ENCODE results near the gene CTNNBL1. TPM values are rescaled to one million over a fixed set of nuclear protein-coding genes. Genes with fewer than 3 reads are reported as not detected.

The CTNNBL1 gene
- total RNA-seq, 1 donor, result 23.3 TPM

DNA sequence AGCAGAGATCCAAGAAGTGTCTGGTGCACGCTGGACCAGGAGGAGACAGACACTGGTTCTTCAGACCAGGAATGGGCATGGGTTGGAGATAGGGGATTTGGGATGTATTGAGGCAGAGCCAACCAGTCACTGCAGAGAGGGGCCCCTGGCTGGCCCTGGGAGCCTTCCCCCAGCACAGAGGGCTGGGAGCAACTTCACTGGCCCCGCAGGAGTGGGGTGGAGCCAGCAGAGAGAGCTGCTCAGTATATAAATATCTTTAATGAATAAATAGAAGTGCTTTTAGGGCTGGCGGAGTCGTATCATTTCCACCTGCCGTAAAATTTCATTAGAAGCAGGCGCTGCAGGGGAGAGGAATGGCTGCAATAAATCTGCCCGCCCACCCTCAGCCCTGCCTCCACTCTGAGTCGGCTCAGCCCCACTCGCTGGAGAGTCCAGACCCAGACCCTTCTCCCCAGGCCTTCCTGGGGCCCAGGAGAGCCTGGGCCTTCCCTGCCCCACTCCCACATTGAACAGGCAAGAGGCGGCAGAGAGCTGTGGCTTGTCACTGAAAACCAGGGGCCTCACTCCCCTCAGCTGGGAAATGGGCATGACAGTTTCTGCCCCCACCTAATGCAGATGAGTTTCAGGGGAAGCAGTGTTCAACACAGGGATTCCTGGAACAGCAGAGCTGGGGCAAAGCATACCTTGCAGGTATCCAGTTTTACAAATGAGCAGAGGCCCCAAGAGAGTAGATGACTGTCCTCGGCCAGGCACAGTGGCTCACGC, 185.2 kb downstream of the CTNNBL1 start:
- TF ChIP-seq, protein P1, sequence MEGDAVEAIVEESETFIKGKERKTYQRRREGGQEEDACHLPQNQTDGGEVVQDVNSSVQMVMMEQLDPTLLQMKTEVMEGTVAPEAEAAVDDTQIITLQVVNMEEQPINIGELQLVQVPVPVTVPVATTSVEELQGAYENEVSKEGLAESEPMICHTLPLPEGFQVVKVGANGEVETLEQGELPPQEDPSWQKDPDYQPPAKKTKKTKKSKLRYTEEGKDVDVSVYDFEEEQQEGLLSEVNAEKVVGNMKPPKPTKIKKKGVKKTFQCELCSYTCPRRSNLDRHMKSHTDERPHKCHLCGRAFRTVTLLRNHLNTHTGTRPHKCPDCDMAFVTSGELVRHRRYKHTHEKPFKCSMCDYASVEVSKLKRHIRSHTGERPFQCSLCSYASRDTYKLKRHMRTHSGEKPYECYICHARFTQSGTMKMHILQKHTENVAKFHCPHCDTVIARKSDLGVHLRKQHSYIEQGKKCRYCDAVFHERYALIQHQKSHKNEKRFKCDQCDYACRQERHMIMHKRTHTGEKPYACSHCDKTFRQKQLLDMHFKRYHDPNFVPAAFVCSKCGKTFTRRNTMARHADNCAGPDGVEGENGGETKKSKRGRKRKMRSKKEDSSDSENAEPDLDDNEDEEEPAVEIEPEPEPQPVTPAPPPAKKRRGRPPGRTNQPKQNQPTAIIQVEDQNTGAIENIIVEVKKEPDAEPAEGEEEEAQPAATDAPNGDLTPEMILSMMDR (IDR thresholded peaks at IDR 0.05; ENCODE audit: insufficient read depth, low read depth, low read length), result no peak
- no peak for DNase-seq (ENCODE audit: low read depth)
- no peak overlapping the region for H3K4me3 ChIP-seq (ENCODE audit: low read depth, low read length)

DNA sequence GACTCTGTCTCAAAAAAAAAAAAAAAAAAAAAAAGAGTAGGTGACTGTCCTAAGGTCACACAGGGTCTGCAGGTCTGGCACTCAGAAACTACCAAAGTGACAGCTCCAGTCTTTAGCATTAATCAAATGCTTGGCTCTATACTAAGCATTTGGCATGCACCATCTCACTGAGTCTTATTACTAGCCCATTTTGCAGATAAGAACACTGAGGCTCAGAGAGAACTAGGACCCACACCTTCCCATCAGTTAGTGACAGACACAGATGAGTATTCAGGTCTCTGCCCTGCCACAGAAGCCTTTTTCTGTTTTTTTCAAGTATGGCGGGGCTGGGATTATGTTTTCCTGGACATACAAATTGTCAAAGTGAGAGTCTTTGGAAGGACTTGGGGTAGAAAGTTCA, 186.0 kb downstream of the CTNNBL1 start:
- DNase-seq (ENCODE audit: low read depth), result no peak
- no peak overlapping the region for H3K4me3 ChIP-seq (ENCODE audit: low read depth, low read length)
- TF ChIP-seq, protein P1 (IDR thresholded peaks at IDR 0.05; ENCODE audit: insufficient read depth, low read depth, low read length), result no peak

DNA sequence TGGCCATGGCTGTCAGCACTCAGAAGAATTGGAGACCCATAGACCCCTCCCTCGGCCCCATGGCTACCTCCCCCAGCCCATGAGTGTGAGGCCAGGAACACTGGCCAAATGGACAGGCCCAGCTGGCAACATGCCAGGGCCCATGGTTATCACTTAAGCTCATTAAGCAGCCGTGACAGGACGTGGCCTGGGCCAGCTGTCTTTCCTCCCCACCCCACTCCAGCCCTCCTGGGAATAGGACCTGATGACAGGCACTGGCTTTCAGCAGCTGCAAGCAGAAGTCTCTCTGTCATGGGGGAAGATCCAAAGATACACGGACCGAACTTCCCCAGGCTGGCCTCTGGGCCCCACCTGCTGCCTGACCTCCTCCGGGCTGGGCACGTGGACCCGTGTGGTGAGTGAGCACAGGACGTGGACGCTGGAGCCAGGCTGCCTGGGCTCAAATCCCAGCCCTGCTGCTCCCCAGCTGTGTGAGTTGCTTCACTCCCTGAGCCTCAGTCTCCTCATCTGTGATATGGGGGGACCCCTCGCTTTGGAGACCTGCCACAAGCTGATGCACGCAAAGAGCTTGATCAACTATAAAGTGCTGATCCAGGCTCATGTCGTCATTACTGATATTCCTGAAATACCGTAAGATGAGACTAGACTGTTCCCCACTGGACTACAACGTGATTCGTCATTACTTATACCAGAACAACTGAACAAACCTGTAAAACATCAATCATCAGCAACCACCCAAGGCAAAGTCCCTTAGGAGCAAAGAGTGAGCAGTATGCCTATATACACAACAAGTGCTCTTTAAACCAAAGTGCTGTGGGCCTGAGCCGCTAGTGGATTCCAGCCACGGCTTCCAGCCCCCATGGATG, 187.1 kb downstream of the CTNNBL1 start:
- TF ChIP-seq, protein P1 (IDR thresholded peaks at IDR 0.05; ENCODE audit: insufficient read depth, low read depth, low read length), result no peak
- DNase-seq (ENCODE audit: low read depth), result peak; percentile 19
- H3K4me3 ChIP-seq (ENCODE audit: low read depth, low read length), result no peak overlapping the region

DNA sequence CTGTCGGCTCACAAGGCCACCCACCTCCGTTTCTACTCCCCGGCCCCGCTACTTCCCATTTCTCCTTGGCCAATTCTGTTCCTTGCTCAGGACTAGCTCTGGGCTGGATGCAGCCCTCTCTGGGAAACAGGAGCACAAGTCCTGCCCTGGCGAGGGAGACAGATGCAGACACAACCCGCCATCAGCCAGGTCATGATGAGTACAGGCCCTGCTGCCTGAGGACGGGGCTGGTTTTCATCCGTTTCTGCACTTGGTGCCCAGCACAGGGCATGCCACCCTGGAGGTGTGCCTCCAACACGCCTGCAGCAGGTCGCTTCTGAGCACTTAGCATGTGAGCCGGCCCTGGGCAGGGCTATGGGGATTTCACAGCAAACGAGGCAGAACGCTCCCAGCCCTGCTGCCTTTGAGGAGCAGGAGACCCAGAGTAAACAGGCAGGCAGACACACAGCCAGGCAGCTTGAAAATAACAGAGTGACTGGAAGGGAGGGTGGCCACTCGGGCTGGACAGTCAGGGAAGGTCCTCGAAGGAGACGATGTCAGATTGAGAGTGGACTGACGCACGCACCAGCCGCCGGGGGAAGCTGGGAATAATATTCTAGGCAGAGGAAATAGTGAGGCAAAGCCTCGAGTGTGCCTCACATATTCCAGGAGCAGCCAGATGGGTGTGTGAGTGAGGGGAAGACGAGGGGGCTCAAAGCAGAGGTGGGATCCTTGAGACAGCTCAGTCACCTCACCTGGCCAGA, 187.9 kb downstream of the CTNNBL1 start:
- TF ChIP-seq, protein P1 (IDR thresholded peaks at IDR 0.05; ENCODE audit: insufficient read depth, low read depth, low read length), result no peak
- DNase-seq (ENCODE audit: low read depth), result no peak
- no peak overlapping the region for H3K4me3 ChIP-seq (ENCODE audit: low read depth, low read length)

DNA sequence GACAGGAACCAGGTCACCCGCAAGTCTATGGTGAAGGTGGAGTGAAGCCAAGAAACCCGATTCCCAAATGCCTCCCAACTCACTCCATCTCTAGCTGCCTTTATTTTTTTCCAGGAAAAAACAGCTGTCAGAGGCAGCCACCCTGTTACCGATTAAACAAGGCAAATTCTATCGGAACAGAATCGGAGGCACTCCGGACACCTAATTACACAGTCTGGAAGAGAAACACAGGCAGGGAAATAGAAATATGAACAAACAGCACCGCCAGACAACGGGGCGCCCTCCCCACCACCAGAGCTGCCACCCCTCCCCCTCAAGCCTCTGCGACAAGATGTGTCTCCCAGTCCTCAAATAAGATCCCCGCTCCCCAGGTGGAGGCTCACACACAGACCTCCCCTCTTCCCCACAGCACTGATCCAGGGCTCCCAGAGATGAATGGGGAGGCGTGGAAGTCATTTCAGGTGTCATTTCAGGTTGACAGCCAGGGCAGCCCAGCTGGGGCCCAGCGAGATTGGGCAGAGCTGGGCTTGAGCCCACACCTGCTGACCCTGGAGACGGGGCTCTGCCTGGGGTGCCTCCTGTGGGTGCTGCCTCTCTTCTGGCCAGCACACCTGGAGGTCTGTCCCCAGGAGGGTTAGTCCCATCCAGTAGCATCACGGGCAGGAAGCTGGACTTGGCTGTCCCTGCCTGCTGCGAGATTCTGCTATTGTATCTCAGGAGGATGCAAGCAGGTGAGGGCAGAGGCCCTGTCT, 189.3 kb downstream of the CTNNBL1 start:
- TF ChIP-seq, protein P1 (IDR thresholded peaks at IDR 0.05; ENCODE audit: insufficient read depth, low read depth, low read length), result no peak
- no peak for DNase-seq (ENCODE audit: low read depth)
- H3K4me3 ChIP-seq (ENCODE audit: low read depth, low read length), result no peak overlapping the region

DNA sequence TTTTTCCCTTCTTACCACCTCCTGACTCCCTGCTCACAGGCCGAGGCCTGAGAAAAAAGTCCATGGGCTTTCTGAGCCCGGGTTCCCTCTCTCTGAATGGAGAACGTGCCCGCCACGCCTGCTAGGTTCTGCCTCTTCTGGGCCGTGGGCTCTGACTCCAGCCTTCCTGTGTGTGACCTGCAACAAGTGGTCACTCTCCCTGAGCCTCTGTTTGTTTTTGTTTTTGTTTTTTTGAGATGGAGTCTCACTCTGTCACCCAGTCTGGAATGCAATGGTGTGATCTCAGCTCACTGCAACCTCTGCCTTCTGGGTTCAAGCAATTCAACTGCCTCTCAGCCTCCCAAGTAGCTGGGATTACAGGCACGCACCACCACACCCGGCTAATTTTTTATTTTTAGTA, 191.2 kb downstream of the CTNNBL1 start:
- TF ChIP-seq, protein P1 (IDR thresholded peaks at IDR 0.05; ENCODE audit: insufficient read depth, low read depth, low read length), result no peak
- H3K4me3 ChIP-seq (ENCODE audit: low read depth, low read length), result no peak overlapping the region

More for the DNA sequence above, 191.2 kb downstream of the CTNNBL1 start:
- no peak for DNase-seq (ENCODE audit: low read depth)

Data from fibroblast of villous mesenchyme (primary cell).